ENCODE data around the gene BCKDK. TPM values are rescaled to one million over a fixed set of nuclear protein-coding genes. Genes with fewer than 3 reads are reported as not detected.

The BCKDK gene
- total and polyA plus RNA-seq, 2 of the 8 experiments (the other 6 are each of a cell fraction or from before 2014, with no cell fraction given), result 49.6 to 77.1 TPM

- no peak for TF ChIP-seq CTCF (IDR thresholded peaks at IDR 0.05; ENCODE audit: control extremely low read depth in 1 of 3, insufficient read depth in 1 of 3, low read depth in 1 of 3, low read length in 3 of 3)
- peak; percentile 100 for TF ChIP-seq GABPA (IDR thresholded peaks at IDR 0.05; ENCODE audit: borderline replicate concordance, insufficient read depth, low read length)
- peak; percentile 93 for TF ChIP-seq CREB1 (IDR thresholded peaks at IDR 0.05)
- TF ChIP-seq HDAC6 (IDR thresholded peaks at IDR 0.05; ENCODE audit: low read depth, low read length), result no peak
- 0 out of 2 replicates have a peak, but pooled peaks have one; percentile 61 for TF ChIP-seq KDM5A (IDR thresholded peaks at IDR 0.05; ENCODE audit: low read length)
- TF ChIP-seq SP4 (IDR thresholded peaks at IDR 0.05; ENCODE audit: low read length), result no peak
- no peak for TF ChIP-seq RFX5 (IDR thresholded peaks at IDR 0.05; ENCODE audit: borderline replicate concordance, low read depth, low read length)
- TF ChIP-seq SUZ12 (IDR thresholded peaks at IDR 0.05; ENCODE audit: low read length), result no peak
- TF ChIP-seq, protein P1, sequence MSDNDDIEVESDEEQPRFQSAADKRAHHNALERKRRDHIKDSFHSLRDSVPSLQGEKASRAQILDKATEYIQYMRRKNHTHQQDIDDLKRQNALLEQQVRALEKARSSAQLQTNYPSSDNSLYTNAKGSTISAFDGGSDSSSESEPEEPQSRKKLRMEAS (IDR thresholded peaks at IDR 0.05), result peak; percentile 31; the same call in 1 of the 2 replicates
- no peak for TF ChIP-seq NANOG (IDR thresholded peaks at IDR 0.05; ENCODE audit: insufficient read depth, low read depth, low read length, poor library complexity, severe bottlenecking)
- TF ChIP-seq JUND (IDR thresholded peaks at IDR 0.05; ENCODE audit: low read length), result no peak
- TF ChIP-seq YY1 (IDR thresholded peaks at IDR 0.05; ENCODE audit: low read depth, low read length), result 0 out of 2 replicates have a peak, but pooled peaks have one; percentile 2
- TF ChIP-seq USF2 (IDR thresholded peaks at IDR 0.05; ENCODE audit: low read length), result no peak
- peak; percentile 94 for TF ChIP-seq EGR1 (IDR thresholded peaks at IDR 0.05; ENCODE audit: borderline replicate concordance, low read depth, low read length)
- no peak for TF ChIP-seq POU5F1 (IDR thresholded peaks at IDR 0.05; ENCODE audit: low read depth, low read length)
- TF ChIP-seq PHF8 (conservative IDR thresholded peaks at IDR 0.05; ENCODE audit: low read depth, low read length), result peak; percentile 96
- TF ChIP-seq GTF2F1 (IDR thresholded peaks at IDR 0.05; ENCODE audit: borderline replicate concordance, low read depth, low read length), result peak; percentile 87
- peak in 1 of 2 experiments; percentile 82; a peak in 3 of 4 replicates for TF ChIP-seq SIN3A (conservative IDR thresholded peaks at IDR 0.05 in 1 of 2, IDR thresholded peaks at IDR 0.05 in 1 of 2; ENCODE audit: low read depth in 1 of 2, low read length in 2 of 2)
- TF ChIP-seq POLR2A (IDR thresholded peaks at IDR 0.05; ENCODE audit: control extremely low read depth in 1 of 2, low read depth in 2 of 2, low read length in 2 of 2), result peak; percentile 72 to 92
- TF ChIP-seq NRF1 (IDR thresholded peaks at IDR 0.05; ENCODE audit: low read depth, low read length), result peak; percentile 44
Measured at GRCh38 chr16:31073970-31074813, 34.0 kb upstream of the BCKDK start, which contains the start of the genes ZNF646 and ZNF668 (continued).
